Hematopoietic multipotent progenitor cell treated with erythropoietin and hydrocortisone succinate and interleukin-3 and kit ligand, for 8 days (in vitro differentiated cells): ENCODE data around the gene MAIP1.
"Not testable (repeated sequence)": the region's sequence is repeated elsewhere in the genome, so short reads cannot be mapped to it uniquely, and the experiment has no call there.

Source experiments
- DNase-seq: peaks from one replicate; pipeline ENCODE4 v3.0.0-alpha.2; 2015

The MAIP1 gene

GRCh38 chr2:199955339-199956061 lies at the start of gene MAIP1, which contains the start of gene TYW5:
Gene MAIP1 (plus strand): TSS chr2:199955582. CDS start chr2:199955799, 217 bp downstream.
Gene TYW5 (minus strand): TSS chr2:199955491. CDS start chr2:199955470, 21 bp downstream.
- DNase-seq, result peak; percentile 81

DNA sequence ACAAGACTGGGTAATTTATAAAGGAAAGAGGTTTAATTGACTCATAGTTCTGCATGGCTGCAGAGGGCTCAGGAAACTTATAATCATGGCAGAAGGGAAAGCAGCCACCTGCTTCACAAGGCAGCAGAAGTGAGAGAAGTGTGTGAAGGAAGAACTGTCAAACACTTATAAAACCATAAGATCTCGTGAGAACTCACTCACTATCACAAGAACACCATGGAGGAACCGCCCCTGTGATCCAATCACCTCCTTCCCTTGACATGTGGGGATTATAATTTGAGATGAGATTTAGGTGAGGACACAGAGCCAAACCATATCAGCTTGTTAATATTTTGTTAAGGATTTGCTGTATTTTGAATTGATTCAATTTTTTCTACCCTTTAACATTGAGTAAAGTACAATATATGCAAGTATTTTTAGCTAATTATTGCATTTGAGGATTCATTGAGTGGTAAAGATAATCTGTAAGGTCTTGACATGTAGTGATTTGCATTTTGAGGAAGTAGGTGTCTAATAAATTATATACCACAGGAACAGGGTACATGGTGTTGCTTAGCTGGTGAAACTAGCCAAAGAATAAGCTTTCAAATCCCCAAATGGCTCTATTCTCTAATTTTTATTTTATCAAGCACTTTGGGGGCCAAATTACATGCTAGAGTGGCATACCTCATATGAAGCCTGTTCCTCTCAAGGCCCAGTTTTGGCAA lies 48.2 kb upstream of the MAIP1 start:
- DNase-seq, result no peak

DNA sequence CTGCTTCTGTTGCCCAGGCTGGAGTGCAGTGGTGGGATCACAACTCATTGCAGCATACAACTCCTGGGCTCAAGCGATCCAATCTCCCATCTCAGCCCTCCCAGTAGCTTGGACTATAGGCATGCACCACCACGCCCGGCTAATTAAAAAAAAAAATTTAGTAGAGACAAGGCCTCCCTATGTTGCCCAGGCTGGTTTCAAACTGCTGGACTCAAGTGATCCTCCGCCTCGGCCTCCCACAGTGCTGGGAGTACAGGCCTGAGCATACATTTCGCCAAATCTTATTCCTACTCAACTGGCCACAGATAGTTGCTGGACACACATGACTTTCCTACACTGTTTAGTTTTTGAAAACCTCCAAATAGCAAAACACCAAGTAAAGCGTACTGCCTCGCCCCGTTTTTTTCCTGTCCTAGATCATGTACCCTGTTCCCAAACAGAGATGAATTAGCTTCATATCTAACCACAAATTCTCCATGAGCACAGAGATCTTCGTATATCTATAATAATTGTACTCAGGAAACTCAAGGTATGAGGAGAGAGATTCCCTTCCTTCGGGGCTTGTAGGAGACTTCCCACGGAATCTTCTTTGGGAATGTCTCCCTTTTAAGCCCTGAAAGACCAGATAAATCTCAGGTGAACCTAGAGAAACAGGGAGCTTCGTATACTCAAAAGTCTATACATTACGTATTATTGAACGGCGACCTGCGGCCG lies 44.9 kb upstream of the MAIP1 start:
- no peak for DNase-seq

- peak; percentile 98 for DNase-seq
Observed at GRCh38 chr2:199911052-199911876, 44.1 kb upstream of the MAIP1 start, which contains the start of gene C2orf69. Gene C2orf69 (plus strand): TSS chr2:199911293. CDS start chr2:199911439, 146 bp downstream.

GRCh38 chr2:199911877-199912161 lies 43.6 kb upstream of the MAIP1 start:
- DNase-seq, result no peak

- not testable (repeated sequence) for DNase-seq
Observed at GRCh38 chr2:199912553-199913114, 42.7 kb upstream of the MAIP1 start.

DNA sequence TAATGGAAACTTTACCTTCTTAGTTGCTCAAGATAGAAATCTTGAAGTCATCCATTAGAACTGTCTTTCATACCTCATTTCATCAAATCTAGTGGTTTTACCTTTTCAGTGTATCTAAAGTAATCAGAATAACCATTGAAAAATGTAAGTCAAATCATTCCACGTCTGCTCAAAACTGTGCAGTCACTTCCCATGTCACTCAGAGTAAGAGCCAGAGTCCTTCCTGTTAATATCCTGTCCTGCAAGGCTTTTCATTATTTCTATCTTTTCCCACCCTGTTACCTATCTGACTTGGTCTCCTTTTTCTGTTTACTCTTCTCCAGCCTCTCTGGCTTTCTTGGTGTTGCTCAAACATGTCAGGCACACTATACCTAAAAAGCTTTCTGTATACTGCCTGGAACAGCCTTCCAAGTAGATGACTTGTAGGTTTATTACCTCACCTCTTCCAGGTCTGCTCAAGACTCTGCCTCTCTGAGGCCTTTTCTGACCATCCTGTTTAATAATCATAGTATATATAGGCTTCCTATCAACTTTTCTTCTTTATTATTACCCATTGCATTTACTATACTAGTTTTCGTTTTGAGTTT lies 40.9 kb upstream of the MAIP1 start:
- DNase-seq, result no peak

DNA sequence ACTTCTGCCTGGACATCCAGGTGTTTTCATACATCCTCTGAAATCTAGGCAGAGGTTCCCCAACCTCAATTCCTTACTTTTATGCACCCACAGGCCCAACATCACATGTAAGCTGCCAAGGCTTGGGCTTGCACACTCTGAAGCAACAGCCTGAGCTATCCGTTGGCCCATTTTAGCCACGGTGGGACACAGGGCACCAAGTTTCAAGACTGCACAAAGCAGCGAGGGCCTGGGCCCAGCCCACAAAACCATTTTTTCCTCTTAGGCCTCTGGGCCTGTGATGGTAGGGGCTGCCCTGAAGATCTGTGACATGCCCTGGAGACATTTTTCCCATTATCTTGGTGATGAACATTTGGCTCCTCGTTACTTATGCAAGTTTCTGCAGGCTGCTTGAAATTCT lies 38.4 kb upstream of the MAIP1 start:
- DNase-seq, result no peak

- no peak for DNase-seq
Observed at GRCh38 chr2:199922856-199923255, 32.5 kb upstream of the MAIP1 start.

GRCh38 chr2:199923924-199924323 lies 31.5 kb upstream of the MAIP1 start:
- no peak for DNase-seq

DNA sequence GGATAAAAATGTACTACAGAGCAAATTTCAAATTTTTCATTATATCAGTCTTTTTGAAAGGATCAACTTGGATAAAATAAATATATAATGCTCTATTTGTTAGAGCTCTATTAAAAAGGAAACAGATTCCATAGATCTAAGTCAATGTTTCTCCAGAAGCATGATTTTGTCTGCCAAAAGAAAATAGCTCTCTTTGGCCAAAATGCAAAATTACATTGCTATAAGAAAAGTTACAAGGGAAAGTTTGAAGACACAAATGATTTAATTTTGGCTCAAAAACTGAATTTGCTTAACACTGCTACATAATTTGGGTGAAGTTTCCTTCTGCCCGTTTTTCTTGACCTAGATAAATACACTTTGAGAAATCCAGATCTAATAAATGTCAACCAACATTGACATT lies 28.6 kb upstream of the MAIP1 start:
- no peak for DNase-seq

GRCh38 chr2:199928226-199928625 lies 27.2 kb upstream of the MAIP1 start:
- no peak for DNase-seq

DNA sequence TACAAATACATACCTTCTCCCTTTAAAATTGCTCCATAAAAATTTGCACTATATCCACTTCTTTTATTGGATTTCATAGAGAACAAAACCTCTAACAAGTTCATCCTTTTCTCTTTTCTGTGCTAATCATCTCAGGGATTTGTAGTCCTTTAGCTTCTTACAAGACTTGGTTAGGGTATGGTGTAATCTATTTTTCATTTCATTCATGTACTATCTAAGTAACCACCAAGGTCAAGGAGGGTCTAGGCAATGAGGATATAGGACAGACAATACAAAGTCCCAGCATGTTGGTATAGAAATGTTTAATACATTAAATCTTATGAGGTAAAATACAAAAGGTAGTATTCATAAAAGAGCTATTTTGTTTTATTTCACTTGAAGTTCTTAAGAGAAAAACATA lies 26.8 kb upstream of the MAIP1 start:
- DNase-seq, result no peak

DNA sequence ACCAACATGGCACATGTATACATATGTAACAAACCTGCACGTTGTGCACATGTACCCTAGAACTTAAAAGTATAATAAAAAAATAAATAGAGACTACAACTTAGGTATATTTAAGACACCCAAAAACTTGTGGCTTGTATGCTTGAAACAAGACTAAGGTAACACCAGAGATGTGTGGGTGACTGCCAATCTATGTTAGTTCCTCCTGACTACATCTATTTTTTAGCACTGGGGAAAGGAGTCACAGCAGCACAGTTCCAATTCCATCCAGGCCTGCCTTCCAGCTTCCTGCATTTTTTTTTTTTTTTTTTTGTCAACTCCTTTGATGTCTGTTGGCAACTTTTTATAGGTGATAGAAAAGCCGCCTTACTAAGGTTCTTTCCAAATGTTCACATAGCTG lies 26.1 kb upstream of the MAIP1 start:
- no peak for DNase-seq

DNA sequence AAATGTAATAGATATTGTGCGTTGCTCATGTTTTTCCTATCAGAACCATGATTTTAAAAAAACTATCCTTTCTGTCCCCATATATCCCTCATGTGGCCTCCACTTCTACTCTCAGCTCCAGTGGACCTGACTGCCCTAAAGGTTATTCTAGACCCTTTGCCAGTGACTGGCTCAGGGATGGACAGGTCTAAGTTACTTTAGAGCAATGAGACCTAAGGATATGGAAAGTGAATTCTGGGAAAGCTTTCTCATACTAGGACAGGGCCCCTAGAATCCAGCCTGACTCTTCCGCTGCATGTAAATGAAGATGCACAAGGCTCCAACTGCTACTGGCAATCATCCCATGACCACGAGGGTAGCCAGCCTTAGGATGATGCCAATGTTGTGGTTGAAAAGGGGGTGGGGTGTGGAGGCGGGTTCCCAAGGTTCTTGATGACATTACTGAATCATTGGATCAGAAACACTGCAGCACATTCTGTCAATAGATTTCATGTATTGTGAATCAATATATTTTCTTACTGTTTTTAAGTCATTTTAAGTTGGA lies 23.0 kb upstream of the MAIP1 start:
- peak; percentile 62 for DNase-seq

- DNase-seq, result no peak
Observed at GRCh38 chr2:199933466-199933865, 21.9 kb upstream of the MAIP1 start.

GRCh38 chr2:199936554-199936953 lies 18.8 kb upstream of the MAIP1 start:
- no peak for DNase-seq

GRCh38 chr2:199940373-199940772 lies 15.0 kb upstream of the MAIP1 start:
- peak; percentile 61 for DNase-seq

DNA sequence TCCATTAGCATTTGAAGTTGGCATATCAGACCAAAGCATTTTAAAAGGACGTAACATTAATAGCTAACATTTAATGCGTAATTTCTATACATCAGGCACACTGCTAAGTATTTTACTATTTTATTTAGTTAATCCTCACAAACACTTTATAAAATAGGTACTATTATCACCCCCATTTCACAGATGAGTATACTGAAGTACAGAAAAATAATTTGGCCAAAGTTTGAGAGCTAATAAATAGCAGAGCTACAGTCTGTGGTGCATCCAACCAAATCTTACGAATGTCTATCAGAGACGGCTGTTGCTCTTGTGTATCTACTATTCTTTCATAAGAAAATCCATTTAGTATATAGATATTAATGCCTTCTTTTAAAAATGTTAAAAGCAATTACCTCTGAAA lies 12.0 kb upstream of the MAIP1 start:
- DNase-seq, result no peak

- DNase-seq, result no peak
Observed at GRCh38 chr2:199946196-199946595, 9.2 kb upstream of the MAIP1 start.

GRCh38 chr2:199946836-199947235 lies 8.5 kb upstream of the MAIP1 start:
- DNase-seq, result no peak

GRCh38 chr2:199950396-199950795 lies 5.0 kb upstream of the MAIP1 start:
- DNase-seq, result no peak
